Smooth muscle cell (in vitro differentiated cells): ENCODE results near the gene RFC2. TPM values are rescaled to one million over a fixed set of nuclear protein-coding genes. Genes with fewer than 3 reads are reported as not detected.
"Not testable (repeated sequence)": the region's sequence is repeated elsewhere in the genome, so short reads cannot be mapped to it uniquely, and the experiment has no call there.

ENCODE experiments used
- DNase-seq: peaks from one replicate; lab custom pipeline; 2025; ENCODE audit not compliant: unreplicated experiment; lab: John Stamatoyannopoulos, UW
- H2AFZ ChIP-seq: fragments of 200-600 bp; sonication (generic); 2 replicates; pipeline ENCODE4 v1.6.0; 2016; ENCODE audit warnings: antibody characterized with exemption, low read depth, mild to moderate bottlenecking
- H3F3A ChIP-seq: fragments of 200-600 bp; sonication (generic); 2 replicates; pipeline ENCODE4 v1.6.0; 2017; ENCODE audit warnings: antibody characterized with exemption, low read depth
- H3K27ac ChIP-seq: fragments of 200-600 bp; sonication (generic); 2 replicates; pipeline ENCODE4 v1.5.1; 2016; ENCODE audit warnings: low read depth, mild to moderate bottlenecking
- H3K27me3 ChIP-seq: fragments of 200-600 bp; sonication (generic); 2 replicates; pipeline ENCODE4 v1.6.1; 2016; ENCODE audit warnings: low read depth, mild to moderate bottlenecking
- H3K36me3 ChIP-seq: fragments of 200-600 bp; sonication (generic); 2 replicates; pipeline ENCODE4 v1.5.1; 2016; ENCODE audit warnings: low read depth
- H3K4me1 ChIP-seq: fragments of 200-600 bp; sonication (generic); 2 replicates; pipeline ENCODE4 v1.5.1; 2016; ENCODE audit warnings: low read depth
- H3K4me2 ChIP-seq: fragments of 200-600 bp; sonication (generic); 2 replicates; pipeline ENCODE4 v1.6.0; 2016; ENCODE audit warnings: mild to moderate bottlenecking
- H3K4me3 ChIP-seq: fragments of 200-600 bp; sonication (generic); 2 replicates; pipeline ENCODE4 v1.5.1; 2016; ENCODE audit warnings: mild to moderate bottlenecking
- H3K79me2 ChIP-seq: fragments of 200-600 bp; sonication (generic); 2 replicates; pipeline ENCODE4 v1.6.0; 2016; ENCODE audit warnings: low read depth, mild to moderate bottlenecking
- H3K9ac ChIP-seq: fragments of 200-600 bp; sonication (generic); 2 replicates; pipeline ENCODE4 v1.6.0; 2016; ENCODE audit warnings: low read depth
- H3K9me3 ChIP-seq: fragments of 200-600 bp; sonication (generic); replicated peaks from 2 replicates; pipeline ENCODE4 v1.5.1; 2016; ENCODE audit warnings: low read depth
- H4K20me1 ChIP-seq: fragments of 200-600 bp; sonication (generic); 2 replicates; pipeline ENCODE4 v1.6.0; 2016; ENCODE audit warnings: low read depth
- WGBS: methylation state at CpG from one replicate; pipeline ENCODE4 v1.1.7; 2016; ENCODE audit warnings: low lambda C conversion rate; 5-methylcytosine and 5-hydroxymethylcytosine counted together
- polyA plus RNA-seq: library from polyadenylated mRNA; unstranded; fragments of >200 nt; fragmentation: Nextera tagmentation; extraction: Ambion mirVana; gene quantifications from 2 replicates; pipeline ENCODE4 v1.2.1, GENCODE V29; 2016
- total RNA-seq: library from RNA; depleted of rRNA; stranded (reverse); fragments of >200 nt; gene quantifications from 2 replicates; pipeline ENCODE4 v1.2.3, GENCODE V29; 2014
- TF ChIP-seq, protein P1 (sequence below): fragments of 200-600 bp; sonication (generic); IDR thresholded peaks from 2 replicates; pipeline ENCODE4 v1.5.1; 2017; ENCODE audit warnings: borderline replicate concordance, mild to moderate bottlenecking, antibody characterized with exemption; ENCODE audit not compliant: insufficient read depth, poor library complexity, severe bottlenecking

The RFC2 gene
- total and polyA plus RNA-seq, 2 experiments from 2014 or later: 28.9 to 29.4 TPM

DNA sequence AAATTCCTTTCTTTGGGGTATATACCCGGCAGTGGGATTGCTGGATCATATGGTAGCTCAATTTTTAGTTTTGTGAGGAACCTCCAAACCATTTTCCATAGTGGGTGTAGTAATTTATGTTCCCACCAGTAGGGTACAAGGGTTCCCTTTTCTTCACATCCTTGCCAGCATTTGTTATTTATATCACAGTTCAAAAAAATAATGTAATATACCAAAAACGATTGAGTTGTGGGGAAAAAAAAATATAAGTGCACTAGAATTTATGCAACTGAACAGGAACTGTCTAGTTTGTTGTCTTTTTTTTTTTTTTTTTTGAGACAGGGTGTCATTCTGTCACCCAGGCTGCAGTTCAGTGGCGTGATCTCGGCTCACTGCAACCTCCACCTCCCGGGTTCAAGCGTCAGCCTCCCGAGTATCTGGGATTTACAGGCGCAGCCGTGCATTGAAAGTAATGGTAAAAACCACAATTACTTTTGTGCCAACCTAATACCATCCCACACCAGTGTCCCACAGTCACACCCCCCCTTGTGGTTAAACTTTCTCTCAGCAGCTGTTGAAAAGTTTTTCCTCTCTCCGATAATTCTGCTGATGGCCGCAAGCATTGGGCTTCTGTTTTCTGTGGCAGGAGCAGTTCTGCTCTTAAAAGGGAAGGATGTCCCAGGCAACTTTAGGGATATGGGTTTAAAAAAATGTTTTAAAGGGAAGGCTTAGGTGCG, 51.2 kb downstream of the RFC2 start:
- 58% methylated on average over 11 of the region's 12 CpGs for WGBS
- no peak overlapping the region for H3K4me2 ChIP-seq

DNA sequence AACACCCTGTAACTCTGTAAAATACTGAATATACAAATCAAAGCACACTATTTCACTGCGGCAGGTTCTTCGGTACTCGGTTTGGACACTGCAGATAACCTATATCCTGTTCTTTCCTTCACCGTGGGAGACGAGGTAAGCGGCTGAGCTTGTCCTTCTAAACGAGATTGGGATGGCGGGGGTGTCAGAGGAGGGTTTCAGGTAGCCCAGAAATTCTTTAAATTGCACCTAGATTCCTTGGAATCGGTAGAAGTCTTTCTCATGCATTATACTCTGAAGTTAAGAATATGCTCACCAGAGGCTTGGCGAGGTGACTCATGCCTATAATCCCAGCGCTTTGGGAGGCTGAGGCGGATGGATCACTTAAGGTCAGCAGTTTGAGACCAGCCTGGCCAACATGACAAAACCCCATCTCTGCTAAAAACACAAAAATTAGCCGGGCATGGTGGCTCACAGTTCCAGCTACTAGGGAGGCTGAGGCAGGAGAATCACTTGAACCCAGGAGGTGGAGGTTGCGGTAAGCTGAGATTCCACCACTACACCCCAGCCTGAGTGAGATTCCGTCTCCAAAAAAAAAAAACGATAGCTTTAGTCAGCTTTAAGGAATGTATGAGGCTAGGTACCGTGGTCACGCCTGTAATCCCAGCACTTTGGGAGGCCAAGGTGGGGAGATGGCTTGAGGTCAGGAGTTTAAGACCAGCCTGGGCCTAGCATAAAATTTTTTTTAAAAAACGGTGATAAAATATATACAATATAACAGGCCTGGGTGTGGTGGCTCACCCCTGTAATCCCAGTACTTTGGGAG, 54.4 kb downstream of the RFC2 start:
- Histone ChIP-seq H3K4me1 (no peaks in the 10 kb centered on the region), H3F3A (peaks cover 8% of the 10 kb centered on the region), H4K20me1 (peaks cover 37% of the 10 kb centered on the region), H3K27ac (peak overlapping the region; percentile 19), H3K27me3 (no peaks in the 10 kb centered on the region), H3K4me2 (no peak overlapping the region), H3K79me2 (peaks cover under 1% of the 10 kb centered on the region), H3K9me3 (no peaks in the 10 kb centered on the region), H3K4me3 (no peak overlapping the region), H3K9ac (no peak overlapping the region), H3K36me3 (no peaks in the 10 kb centered on the region), H2AFZ (no peak overlapping the region)
- no peak for DNase-seq
- TF ChIP-seq, protein P1, sequence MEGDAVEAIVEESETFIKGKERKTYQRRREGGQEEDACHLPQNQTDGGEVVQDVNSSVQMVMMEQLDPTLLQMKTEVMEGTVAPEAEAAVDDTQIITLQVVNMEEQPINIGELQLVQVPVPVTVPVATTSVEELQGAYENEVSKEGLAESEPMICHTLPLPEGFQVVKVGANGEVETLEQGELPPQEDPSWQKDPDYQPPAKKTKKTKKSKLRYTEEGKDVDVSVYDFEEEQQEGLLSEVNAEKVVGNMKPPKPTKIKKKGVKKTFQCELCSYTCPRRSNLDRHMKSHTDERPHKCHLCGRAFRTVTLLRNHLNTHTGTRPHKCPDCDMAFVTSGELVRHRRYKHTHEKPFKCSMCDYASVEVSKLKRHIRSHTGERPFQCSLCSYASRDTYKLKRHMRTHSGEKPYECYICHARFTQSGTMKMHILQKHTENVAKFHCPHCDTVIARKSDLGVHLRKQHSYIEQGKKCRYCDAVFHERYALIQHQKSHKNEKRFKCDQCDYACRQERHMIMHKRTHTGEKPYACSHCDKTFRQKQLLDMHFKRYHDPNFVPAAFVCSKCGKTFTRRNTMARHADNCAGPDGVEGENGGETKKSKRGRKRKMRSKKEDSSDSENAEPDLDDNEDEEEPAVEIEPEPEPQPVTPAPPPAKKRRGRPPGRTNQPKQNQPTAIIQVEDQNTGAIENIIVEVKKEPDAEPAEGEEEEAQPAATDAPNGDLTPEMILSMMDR: no peak
- 59% methylated on average over 19 of the region's 19 CpGs for WGBS

More for the DNA sequence above, 51.2 kb downstream of the RFC2 start:
- Histone ChIP-seq H3K79me2 (no peaks in the 10 kb centered on the region), H3K9ac (no peak overlapping the region), H3K4me1 (no peaks in the 10 kb centered on the region), H3F3A (no peaks in the 10 kb centered on the region), H2AFZ (no peak overlapping the region), H3K4me3 (no peak overlapping the region), H4K20me1 (peaks cover 19% of the 10 kb centered on the region), H3K27me3 (no peaks in the 10 kb centered on the region), H3K27ac (no peak overlapping the region), H3K36me3 (no peaks in the 10 kb centered on the region), H3K9me3 (no peaks in the 10 kb centered on the region)
- no peak for DNase-seq
- TF ChIP-seq, protein P1: peak; percentile 51

DNA sequence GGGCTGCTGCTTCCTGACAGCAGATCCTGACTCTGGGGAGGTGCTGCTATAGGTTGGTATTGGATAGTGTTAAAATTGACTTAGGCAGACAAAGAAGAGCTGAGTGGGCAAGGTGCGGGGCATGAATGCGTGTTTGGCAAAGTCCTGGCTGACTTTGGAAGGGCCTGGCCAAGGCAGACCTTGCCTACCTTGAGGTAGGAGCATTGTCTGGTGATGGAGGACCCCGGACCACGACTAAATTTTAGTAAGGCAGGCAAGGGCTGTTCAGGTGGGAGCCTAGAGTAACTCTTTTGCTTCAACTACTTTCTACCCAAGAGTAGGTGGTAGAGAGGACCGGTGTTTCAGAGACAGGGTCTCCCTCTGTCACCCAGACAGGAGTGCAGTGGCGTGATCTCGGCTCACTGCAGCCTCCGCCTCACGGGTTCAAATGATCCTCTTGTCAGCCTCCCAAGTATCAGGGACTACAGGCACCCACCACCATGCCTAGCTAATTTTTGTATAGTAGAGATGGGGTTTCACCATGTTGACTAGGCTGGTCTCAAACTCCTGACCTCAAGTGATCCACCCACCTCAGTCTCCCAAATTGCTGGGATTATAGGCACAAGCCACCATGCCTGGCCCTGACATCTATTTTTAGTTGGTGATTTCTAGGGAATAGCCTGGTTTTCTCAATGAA, 56.6 kb downstream of the RFC2 start:
- TF ChIP-seq, protein P1: no peak
- no peak for DNase-seq
- Histone ChIP-seq H3K79me2 (peaks cover 3% of the 10 kb centered on the region), H4K20me1 (peaks cover 59% of the 10 kb centered on the region), H3K36me3 (peaks cover 15% of the 10 kb centered on the region), H3K4me2 (no peak overlapping the region), H3K4me1 (no peaks in the 10 kb centered on the region), H3K4me3 (no peak overlapping the region), H3K27ac (no peak overlapping the region), H3K27me3 (no peaks in the 10 kb centered on the region), H2AFZ (no peak overlapping the region), H3K9me3 (no peaks in the 10 kb centered on the region), H3F3A (peaks cover 12% of the 10 kb centered on the region), H3K9ac (no peak overlapping the region)
- over 99% methylated on average over 9 of the region's 9 CpGs for WGBS

DNA sequence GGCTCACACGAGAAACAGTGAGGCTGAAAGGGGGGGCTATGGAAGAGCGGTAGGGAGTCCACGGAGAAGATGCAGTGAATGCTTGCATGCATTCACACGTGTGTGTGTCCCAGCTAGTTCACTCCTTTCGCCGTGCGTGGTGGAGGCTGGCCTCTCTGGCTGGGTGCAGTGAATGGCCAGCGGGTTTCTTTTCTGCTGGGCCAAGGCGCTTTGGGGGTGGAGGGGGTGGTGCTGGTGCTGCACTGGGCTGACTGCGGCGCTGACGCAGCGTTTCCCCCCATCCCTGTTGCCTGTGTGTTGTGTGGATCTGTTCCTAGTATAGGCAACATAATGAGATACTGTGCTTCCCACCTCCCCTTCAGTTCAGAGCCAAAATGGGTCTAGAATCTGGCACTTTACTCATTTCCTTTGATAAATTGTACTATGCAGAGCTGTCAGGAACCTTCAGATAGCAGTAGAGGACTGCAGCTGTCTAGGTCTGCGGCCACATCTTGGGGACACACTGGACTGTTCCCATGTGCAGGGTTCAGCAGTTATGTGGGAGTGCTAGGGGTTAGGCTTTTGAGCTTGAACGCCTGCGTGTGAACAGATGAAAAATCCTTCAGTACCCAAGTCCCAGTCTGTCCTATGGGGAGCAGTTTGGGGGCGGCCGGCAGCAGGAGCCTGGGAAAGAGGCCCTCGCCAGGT, 58.1 kb downstream of the RFC2 start:
- Histone ChIP-seq H3K36me3 (peaks cover 19% of the 10 kb centered on the region), H4K20me1 (peaks cover 73% of the 10 kb centered on the region), H3F3A (peaks cover 12% of the 10 kb centered on the region)
- H3K4me3 ChIP-seq, H3K27ac ChIP-seq, DNase-seq, H3K9me3 ChIP-seq, H3K9ac ChIP-seq, H3K27me3 ChIP-seq, H3K4me1 ChIP-seq, H3K4me2 ChIP-seq, H3K79me2 ChIP-seq, H2AFZ ChIP-seq: not testable (repeated sequence)
- WGBS: 98% methylated on average over 18 of the region's 19 CpGs

DNA sequence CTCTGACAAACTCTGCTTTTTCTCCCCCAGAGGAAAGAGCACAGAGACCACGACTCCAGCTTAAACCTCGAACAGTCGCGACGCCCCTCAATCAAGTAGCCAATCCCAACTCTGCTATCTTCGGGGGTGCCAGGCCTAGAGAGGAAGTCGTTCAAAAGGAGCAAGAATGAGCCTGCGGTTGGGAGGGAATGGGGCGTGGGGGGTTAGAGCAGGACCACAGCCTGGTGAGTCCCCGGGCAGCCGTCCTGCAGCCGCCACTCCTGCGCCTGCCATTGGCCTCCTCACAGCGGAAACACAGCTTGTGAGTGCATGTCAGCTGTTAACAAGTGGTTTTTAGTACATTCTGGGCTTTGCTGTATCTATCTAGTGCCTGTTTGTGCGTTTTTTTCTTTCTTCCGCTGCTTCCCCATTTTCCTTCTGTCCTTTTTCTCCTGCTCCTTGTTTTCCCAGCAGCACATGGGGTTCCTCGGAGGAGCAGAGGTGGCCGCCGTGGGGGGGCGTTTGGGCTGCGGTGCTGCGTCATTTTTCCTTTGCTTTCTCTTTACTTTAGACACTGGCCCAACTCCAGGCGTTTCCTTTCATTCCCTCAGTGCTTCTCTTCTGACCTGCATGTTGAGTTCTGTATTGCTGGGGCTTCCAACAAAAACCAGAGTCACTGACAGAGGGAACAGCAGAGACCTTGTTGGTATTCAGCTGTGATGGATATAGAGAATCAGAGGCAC, 58.9 kb downstream of the RFC2 start:
- H3K4me2 ChIP-seq, H3K9ac ChIP-seq, H3K27ac ChIP-seq, H3K4me3 ChIP-seq, H3K9me3 ChIP-seq, H3K27me3 ChIP-seq, H3K4me1 ChIP-seq, DNase-seq, H2AFZ ChIP-seq: not testable (repeated sequence)
- 98% methylated on average over 18 of the region's 23 CpGs for WGBS
- Histone ChIP-seq H3K79me2 (peaks cover 18% of the 10 kb centered on the region), H3F3A (peaks cover 12% of the 10 kb centered on the region), H3K36me3 (peaks cover 26% of the 10 kb centered on the region), H4K20me1 (peaks cover 81% of the 10 kb centered on the region)
